ENCODE data around the gene NOXO1. TPM values are rescaled to one million over a fixed set of nuclear protein-coding genes. Genes with fewer than 3 reads are reported as not detected.

NOXO1 gene
- total and polyA plus RNA-seq, 9 of the 15 experiments (the other 6 are each of a cell fraction or from before 2014, with no cell fraction given): not detected

DNA sequence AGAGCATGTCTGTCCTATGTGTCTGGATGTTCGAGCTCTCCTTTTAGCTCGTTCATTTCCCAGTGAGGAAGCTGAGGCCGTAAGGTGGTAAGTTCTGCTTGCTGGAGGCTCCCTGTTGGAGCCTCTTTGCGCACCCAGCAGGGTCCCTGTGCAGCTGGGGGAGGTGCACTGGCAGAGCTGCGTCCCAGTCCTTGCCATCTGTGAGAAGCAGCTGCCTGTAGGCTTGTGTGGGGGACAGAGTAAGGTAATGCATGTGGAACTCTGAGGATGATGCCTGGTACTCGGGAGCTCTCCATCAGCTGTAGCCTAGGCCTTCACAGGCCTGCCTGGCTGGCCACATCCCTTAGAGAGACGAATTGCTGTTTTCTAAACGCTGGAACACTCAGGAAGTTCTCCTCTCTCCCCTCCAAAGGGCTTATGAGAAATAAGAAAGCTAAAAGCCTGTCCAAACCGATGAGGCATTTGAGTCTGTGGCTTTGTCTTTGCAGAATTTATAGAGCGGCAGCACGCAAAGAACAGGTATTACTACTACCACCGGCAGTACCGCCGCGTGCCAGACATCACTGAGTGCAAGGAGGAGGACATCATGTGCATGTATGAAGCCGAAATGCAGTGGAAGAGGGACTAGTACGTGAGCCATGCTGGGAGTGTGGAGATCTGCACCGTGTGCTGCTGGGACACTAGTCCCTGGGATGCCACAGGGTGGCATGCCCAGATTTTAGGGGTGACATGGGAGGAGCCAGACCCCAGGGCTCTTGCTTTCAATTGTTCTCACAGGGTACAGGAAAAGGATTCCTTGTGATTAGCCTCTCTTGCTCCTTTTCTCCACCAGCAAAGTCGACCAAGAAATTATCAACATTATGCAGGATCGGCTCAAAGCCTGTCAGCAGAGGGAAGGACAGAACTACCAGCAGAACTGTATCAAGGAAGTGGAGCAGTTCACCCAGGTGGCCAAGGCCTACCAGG, 20.3 kb downstream of the NOXO1 start (continued):
- TF ChIP-seq, protein P1, sequence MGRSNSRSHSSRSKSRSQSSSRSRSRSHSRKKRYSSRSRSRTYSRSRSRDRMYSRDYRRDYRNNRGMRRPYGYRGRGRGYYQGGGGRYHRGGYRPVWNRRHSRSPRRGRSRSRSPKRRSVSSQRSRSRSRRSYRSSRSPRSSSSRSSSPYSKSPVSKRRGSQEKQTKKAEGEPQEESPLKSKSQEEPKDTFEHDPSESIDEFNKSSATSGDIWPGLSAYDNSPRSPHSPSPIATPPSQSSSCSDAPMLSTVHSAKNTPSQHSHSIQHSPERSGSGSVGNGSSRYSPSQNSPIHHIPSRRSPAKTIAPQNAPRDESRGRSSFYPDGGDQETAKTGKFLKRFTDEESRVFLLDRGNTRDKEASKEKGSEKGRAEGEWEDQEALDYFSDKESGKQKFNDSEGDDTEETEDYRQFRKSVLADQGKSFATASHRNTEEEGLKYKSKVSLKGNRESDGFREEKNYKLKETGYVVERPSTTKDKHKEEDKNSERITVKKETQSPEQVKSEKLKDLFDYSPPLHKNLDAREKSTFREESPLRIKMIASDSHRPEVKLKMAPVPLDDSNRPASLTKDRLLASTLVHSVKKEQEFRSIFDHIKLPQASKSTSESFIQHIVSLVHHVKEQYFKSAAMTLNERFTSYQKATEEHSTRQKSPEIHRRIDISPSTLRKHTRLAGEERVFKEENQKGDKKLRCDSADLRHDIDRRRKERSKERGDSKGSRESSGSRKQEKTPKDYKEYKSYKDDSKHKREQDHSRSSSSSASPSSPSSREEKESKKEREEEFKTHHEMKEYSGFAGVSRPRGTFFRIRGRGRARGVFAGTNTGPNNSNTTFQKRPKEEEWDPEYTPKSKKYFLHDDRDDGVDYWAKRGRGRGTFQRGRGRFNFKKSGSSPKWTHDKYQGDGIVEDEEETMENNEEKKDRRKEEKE (IDR thresholded peaks at IDR 0.05; ENCODE audit: borderline replicate concordance in 1 of 2, control insufficient read depth in 1 of 2, low read depth in 2 of 2, low read length in 1 of 2): peak; percentile 44 to 83; a peak in 2 of 4 replicates
- TF ChIP-seq PHB (CRISPR knock-in tag; IDR thresholded peaks at IDR 0.05) (0 out of 2 replicates have a peak, but pooled peaks have one; percentile 36), ZNF445 (CRISPR knock-in tag; IDR thresholded peaks at IDR 0.05; ENCODE audit: low read depth) (0 out of 2 replicates have a peak, but pooled peaks have one; percentile 59), ZNF586 (CRISPR knock-in tag; conservative IDR thresholded peaks at IDR 0.05) (peak; percentile 47; the same call in 1 of the 2 replicates), NR2F6 (CRISPR knock-in tag; IDR thresholded peaks at IDR 0.05) (no peak), U2AF2 (optimal IDR thresholded peaks at IDR 0.05; ENCODE audit: low read depth, low read length) (no peak), FOXA3 (CRISPR knock-in tag; conservative IDR thresholded peaks at IDR 0.05 in 1 of 2, IDR thresholded peaks at IDR 0.05 in 1 of 2) (peak in 1 of 2 experiments; percentile 53; a peak in 1 of 4 replicates), ZNF24 (IDR thresholded peaks at IDR 0.05) (no peak), MAZ (CRISPR knock-in tag; conservative IDR thresholded peaks at IDR 0.05 in 1 of 2, IDR thresholded peaks at IDR 0.05 in 1 of 2) (peak; percentile 25 to 35; a peak in 1 of 4 replicates), CTBP1 (IDR thresholded peaks at IDR 0.05; ENCODE audit: borderline replicate concordance) (no peak), ZNF507 (tag; conservative IDR thresholded peaks at IDR 0.05) (no peak), SIN3A (IDR thresholded peaks at IDR 0.05; ENCODE audit: borderline replicate concordance in 2 of 2, control insufficient read depth in 1 of 2, low read depth in 2 of 2, low read length in 2 of 2) (peak in 1 of 2 experiments; percentile 78; a peak in 2 of 4 replicates), HDGF (IDR thresholded peaks at IDR 0.05) (no peak)
- TF ChIP-seq, protein P2, sequence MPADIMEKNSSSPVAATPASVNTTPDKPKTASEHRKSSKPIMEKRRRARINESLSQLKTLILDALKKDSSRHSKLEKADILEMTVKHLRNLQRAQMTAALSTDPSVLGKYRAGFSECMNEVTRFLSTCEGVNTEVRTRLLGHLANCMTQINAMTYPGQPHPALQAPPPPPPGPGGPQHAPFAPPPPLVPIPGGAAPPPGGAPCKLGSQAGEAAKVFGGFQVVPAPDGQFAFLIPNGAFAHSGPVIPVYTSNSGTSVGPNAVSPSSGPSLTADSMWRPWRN (IDR thresholded peaks at IDR 0.05; ENCODE audit: low read depth): no peak
- TF ChIP-seq, protein P3, sequence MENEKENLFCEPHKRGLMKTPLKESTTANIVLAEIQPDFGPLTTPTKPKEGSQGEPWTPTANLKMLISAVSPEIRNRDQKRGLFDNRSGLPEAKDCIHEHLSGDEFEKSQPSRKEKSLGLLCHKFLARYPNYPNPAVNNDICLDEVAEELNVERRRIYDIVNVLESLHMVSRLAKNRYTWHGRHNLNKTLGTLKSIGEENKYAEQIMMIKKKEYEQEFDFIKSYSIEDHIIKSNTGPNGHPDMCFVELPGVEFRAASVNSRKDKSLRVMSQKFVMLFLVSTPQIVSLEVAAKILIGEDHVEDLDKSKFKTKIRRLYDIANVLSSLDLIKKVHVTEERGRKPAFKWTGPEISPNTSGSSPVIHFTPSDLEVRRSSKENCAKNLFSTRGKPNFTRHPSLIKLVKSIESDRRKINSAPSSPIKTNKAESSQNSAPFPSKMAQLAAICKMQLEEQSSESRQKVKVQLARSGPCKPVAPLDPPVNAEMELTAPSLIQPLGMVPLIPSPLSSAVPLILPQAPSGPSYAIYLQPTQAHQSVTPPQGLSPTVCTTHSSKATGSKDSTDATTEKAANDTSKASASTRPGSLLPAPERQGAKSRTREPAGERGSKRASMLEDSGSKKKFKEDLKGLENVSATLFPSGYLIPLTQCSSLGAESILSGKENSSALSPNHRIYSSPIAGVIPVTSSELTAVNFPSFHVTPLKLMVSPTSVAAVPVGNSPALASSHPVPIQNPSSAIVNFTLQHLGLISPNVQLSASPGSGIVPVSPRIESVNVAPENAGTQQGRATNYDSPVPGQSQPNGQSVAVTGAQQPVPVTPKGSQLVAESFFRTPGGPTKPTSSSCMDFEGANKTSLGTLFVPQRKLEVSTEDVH (IDR thresholded peaks at IDR 0.05; ENCODE audit: low read depth, partially characterized antibody): peak; percentile 69
- TF ChIP-seq, protein P4, sequence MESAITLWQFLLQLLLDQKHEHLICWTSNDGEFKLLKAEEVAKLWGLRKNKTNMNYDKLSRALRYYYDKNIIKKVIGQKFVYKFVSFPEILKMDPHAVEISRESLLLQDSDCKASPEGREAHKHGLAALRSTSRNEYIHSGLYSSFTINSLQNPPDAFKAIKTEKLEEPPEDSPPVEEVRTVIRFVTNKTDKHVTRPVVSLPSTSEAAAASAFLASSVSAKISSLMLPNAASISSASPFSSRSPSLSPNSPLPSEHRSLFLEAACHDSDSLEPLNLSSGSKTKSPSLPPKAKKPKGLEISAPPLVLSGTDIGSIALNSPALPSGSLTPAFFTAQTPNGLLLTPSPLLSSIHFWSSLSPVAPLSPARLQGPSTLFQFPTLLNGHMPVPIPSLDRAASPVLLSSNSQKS (CRISPR knock-in tag; IDR thresholded peaks at IDR 0.05): no peak

Measured in K562 (cell line).